Measurements from ENCODE around the gene UTP20.
"Not testable (repeated sequence)": the region's sequence is repeated elsewhere in the genome, so short reads cannot be mapped to it uniquely, and the experiment has no call there.

The UTP20 gene

GRCh38 chr12:101323255-101323654 is 43.4 kb downstream of the UTP20 start:
- in situ Hi-C loops (cut with MboI; ENCODE audit: low sequenced_read_pairs) = loop anchor here (25.0 kb wide), 1 partner anchor 486 kb away; no protein-coding TSS in a partner anchor

DNA sequence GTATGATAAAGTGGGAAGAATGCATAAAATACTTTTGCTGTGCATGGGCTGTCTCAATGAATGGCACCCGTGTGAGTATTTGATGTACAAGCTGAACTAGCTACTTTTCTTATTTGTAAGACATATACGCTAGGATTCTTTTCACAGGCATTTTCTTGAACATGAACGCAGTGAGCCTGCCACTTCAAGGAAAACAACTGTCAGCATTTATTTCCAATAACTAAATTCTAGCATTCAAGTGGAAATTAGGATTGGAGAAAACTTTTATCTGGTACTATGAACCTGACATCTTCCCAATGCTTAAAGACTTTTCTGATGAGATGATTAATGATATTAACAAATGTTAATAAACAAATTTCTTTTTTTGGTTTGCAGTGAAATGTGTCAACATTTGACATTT is 45.7 kb downstream of the UTP20 start:
- in situ Hi-C loops (cut with MboI; ENCODE audit: low sequenced_read_pairs) = no loop called here

- in situ Hi-C loops (cut with MboI; ENCODE audit: low sequenced_read_pairs) = no loop called here
These were observed 47.1 kb downstream of the UTP20 start for GRCh38 chr12:101327051-101327450.

- in situ Hi-C loops (cut with MboI; ENCODE audit: low sequenced_read_pairs) = no loop called here
These were observed 47.6 kb downstream of the UTP20 start for GRCh38 chr12:101327546-101327945.

DNA sequence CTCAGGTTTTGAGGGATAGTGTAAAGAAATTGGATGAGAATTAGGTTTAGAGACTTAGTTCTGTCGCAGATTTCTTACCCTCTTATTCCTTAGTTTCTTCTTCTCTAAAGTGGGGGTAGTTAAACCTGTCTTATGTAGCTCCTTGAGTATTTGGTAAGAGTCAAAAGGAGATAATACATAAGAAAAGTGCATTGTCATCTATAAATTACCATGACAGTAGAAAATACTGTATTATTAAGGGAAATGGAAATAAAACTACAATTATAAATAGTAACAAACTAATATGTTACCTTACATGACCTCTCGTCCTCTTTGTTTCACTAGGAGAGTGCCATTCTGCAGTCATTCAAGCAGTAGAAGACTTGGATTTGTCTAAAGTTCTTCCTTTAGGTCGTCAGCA is 49.0 kb downstream of the UTP20 start:
- in situ Hi-C loops (cut with MboI; ENCODE audit: low sequenced_read_pairs) = no loop called here

- in situ Hi-C loops (cut with MboI; ENCODE audit: low sequenced_read_pairs) = no loop called here
These were observed 50.7 kb downstream of the UTP20 start for GRCh38 chr12:101330631-101331030.

- in situ Hi-C loops (cut with MboI; ENCODE audit: low sequenced_read_pairs) = no loop called here
These were observed 56.5 kb downstream of the UTP20 start for GRCh38 chr12:101336437-101336836.

GRCh38 chr12:101338087-101338486 is 58.2 kb downstream of the UTP20 start:
- in situ Hi-C loops (cut with MboI; ENCODE audit: low sequenced_read_pairs) = no loop called here

- in situ Hi-C loops (cut with MboI; ENCODE audit: low sequenced_read_pairs) = no loop called here
These were observed 64.0 kb downstream of the UTP20 start for GRCh38 chr12:101343893-101344292.

DNA sequence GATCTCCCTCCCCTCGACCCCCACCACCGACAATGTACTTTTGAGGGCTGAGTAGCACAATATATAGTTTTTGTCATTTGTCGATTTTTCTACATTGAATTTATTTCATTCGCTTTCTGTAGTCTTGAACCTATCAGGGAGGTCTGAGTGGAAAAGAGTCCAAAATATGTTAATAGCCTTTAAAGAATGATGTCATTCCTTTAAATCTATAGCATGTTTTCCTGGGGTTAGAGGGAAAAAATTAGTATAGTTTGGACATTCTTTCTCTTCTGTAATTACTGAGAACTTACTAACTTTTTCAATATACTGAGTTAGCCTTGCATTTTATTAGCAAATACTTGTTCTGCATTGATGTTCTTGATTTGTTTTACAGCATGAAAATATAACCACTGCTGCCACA is 71.8 kb downstream of the UTP20 start:
- in situ Hi-C loops (cut with MboI; ENCODE audit: low sequenced_read_pairs) = no loop called here

DNA sequence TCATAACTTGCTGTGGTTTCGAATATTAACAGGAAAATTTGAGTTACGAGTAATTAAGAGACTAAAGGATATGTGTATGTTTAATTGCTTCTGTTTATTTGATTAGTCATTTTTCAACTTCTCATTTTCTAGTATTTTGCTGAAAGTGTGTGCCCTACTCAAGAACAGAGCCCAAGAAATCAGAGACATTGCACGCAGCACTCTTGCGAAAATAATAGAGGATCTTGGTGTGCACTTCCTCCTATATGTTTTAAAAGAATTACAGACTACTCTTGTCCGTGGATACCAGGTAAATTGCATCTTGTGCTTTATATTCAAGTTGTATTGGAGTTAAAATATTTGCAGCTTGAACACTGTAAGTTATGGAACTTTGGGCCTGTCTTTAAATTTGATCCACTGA is 76.9 kb downstream of the UTP20 start:
- in situ Hi-C loops (cut with MboI; ENCODE audit: low sequenced_read_pairs) = no loop called here

- in situ Hi-C loops (cut with MboI; ENCODE audit: low sequenced_read_pairs) = no loop called here
These were observed 81.5 kb downstream of the UTP20 start for GRCh38 chr12:101361455-101361854.

- in situ Hi-C loops (cut with MboI; ENCODE audit: low sequenced_read_pairs) = no loop called here
These were observed 88.1 kb downstream of the UTP20 start for GRCh38 chr12:101368016-101368415.

- in situ Hi-C loops (cut with MboI; ENCODE audit: low sequenced_read_pairs) = no loop called here
These were observed 92.5 kb downstream of the UTP20 start for GRCh38 chr12:101372431-101372830.

- in situ Hi-C loops (cut with MboI; ENCODE audit: low sequenced_read_pairs) = no loop called here
These were observed 95.7 kb downstream of the UTP20 start for GRCh38 chr12:101375573-101375972.

DNA sequence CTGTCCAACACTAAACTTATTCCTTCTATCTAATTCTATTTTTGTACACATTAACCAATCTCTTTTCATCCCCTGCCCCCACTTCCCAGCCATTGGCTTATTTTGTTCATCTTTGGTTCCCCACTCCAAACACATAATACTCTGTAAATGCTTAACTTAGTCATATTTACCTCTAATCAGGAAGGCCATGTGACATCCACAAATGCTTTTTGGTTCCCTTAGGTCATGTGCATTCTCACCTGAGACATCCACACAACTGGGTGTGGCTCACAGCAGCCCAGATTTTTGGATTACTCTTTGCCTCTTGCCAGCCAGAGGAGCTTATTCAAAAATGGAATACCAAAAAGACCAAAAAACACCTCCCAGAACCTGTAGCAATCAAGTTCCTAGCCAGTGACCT is 99.2 kb downstream of the UTP20 start:
- in situ Hi-C loops (cut with MboI; ENCODE audit: low sequenced_read_pairs) = no loop called here

DNA sequence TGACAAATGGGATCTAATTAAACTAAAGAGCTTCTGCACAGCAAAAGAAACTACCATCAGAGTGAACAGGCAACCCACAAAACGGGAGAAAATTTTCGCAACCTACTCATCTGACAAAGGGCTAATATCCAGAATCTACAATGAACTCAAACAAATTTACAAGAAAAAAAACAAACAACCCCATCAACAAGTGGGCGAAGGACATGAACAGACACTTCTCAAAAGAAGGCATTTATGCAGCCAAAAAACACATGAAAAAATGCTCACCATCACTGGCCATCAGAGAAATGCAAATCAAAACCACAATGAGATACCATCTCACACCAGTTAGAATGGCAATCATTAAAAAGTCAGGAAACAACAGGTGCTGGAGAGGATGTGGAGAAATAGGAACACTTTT is 111.3 kb downstream of the UTP20 start:
- in situ Hi-C loops (cut with MboI; ENCODE audit: low sequenced_read_pairs) = not testable (repeated sequence)

DNA sequence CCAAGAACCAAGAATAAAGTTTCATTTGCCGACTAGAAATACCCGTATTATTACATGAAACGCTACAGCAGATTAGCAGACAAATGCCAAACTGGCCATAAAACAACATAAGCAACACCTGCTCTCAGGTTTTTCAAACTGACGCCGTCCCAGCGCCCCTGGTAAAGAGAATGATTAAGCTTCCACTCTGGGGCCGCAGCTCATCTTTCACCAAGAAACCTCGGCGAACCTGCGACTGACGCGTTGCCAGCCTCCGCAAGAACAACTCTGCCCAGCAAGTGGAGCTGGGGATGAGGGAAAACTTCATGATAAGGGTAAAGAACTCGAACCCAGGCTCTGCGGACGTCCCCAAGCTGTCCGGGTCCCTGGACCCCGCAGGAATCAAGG is 127.1 kb downstream of the UTP20 start:
- in situ Hi-C loops (cut with MboI; ENCODE audit: low sequenced_read_pairs) = loop anchor here (25.0 kb wide), 1 partner anchor 430 kb away; the partner anchor contains the start of gene GNPTAB

DNA sequence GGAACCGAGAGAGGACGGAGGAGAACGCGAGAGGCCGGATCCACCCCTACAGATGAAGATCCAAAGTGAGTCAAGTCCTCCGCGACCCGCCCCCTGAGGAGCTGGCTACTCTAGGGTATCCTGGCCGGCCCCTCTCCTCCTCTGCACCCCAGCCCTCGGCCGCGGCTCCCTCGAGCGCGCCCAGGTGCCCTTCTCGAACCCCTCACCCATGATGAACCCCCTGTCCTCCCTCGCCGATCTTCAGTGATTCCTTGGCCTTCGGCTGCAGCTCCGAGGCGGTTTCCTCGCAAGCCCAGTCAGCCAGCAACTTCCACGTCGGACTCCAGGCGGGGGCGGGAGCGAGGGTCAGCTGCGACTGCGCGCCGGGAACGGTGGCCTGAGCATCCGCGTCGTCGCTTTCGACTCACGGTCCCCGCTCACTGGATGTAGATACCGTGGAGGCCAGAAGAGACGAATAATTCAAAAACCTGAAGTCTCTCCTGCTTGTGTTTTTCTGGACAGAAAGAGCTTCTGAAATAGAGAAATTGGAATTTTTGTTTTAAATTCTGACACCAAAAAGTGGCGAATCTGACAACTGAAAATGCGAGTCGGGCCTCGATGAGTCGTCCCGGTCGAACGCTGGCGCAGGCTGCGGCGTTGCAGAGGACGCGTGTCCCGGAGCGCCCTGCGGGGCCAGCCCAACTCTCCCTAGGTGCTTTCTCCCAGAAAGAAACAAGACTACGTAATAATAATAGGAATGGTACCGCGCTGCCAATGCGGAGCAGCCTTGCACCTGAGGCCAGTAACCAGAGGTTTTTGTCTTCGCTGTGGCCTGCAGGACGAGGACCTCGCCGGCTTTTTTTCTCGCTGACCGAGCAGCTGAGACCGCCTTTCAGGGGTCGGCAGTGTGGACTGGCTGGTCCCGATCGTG is 127.8 kb downstream of the UTP20 start, which contains the start of gene ARL1:
TSS of gene ARL1 (minus strand) at position 337 of the 910 bp plus-strand sequence. CDS start at position 210, 127 bp downstream.
- in situ Hi-C loops (cut with MboI; ENCODE audit: low sequenced_read_pairs) = loop anchor here (25.0 kb wide), 1 partner anchor 430 kb away; the partner anchor contains the start of gene GNPTAB

- in situ Hi-C loops (cut with MboI; ENCODE audit: low sequenced_read_pairs) = loop anchor here (25.0 kb wide), 1 partner anchor 427 kb away; the partner anchor contains the start of gene GNPTAB
These were observed 130.3 kb downstream of the UTP20 start for GRCh38 chr12:101410169-101410568.

GRCh38 chr12:101414533-101415119 is 134.7 kb downstream of the UTP20 start:
- in situ Hi-C loops (cut with MboI; ENCODE audit: low sequenced_read_pairs) = loop anchor here (25.0 kb wide), 1 partner anchor 423 kb away; the partner anchor contains the start of gene GNPTAB

- in situ Hi-C loops (cut with MboI; ENCODE audit: low sequenced_read_pairs) = loop anchor here (25.0 kb wide), 1 partner anchor 422 kb away; the partner anchor contains the start of gene GNPTAB
These were observed 135.3 kb downstream of the UTP20 start for GRCh38 chr12:101415228-101415627.
